HepG2 (cell line): ENCODE results near the gene WDR87. TPM values are rescaled to one million over a fixed set of nuclear protein-coding genes. Genes with fewer than 3 reads are reported as not detected.

Source experiments
- ATAC-seq: fragments of 200-7000 bp; cut with Tn5 transposase; 3 replicates; pipeline ENCODE4 v1.9.1; 2020; ENCODE audit warnings: mild to moderate bottlenecking, moderate library complexity
- BruUV-seq: library from RNA; stranded (reverse); fragments of 400-500 nt; replicated peaks from 2 replicates; lab custom pipeline; 2021; lab: Mats Ljungman, UMichigan
- CTCF ChIA-PET: fragments of 300-600 bp; formaldehyde crosslinking; extraction: SDS; loops from one replicate; lab custom pipeline; 2021; ENCODE audit warnings: low total read pairs, inconsistent platforms, low intra/inter-chr PET ratio; lab: Yijun Ruan, JAX
- POLR2A ChIA-PET: fragments of 350-600 bp; sonication (Branson Sonifier 250); formaldehyde crosslinking; loops from one replicate; lab custom pipeline; 2020; ENCODE audit warnings: antibody characterized with exemption, inconsistent platforms; lab: Yijun Ruan, JAX
- DNase-seq: peaks from one replicate; pipeline ENCODE4 v3.0.0-alpha.2; 2015; ENCODE audit warnings: low spot score
- FAIRE-seq: peaks from 3 replicates; lab custom pipeline; 2011; peaks lifted over from hg19 to GRCh38; lab: Jason Lieb, UNC
- H2AFZ ChIP-seq: one replicate; pipeline ENCODE4 v1.6.1; 2011; ENCODE audit warnings: low read length, inconsistent platforms
- H3K27ac ChIP-seq: fragments of 300-600 bp; 3 replicates; pipeline ENCODE4 v1.8.0; 2011; ENCODE audit warnings: mixed run types, mild to moderate bottlenecking, mixed read lengths, low read length, inconsistent platforms; ENCODE audit not compliant: insufficient read depth; ENCODE audit errors: extremely low read length
- H3K27me3 ChIP-seq, 2 experiments: fragments of 200-600 bp in 1 of 2; 2 replicates in 1 of 2; 3 replicates in 1 of 2; pipeline versions ENCODE4 v1.6.0 to v1.8.0; 2011; ENCODE audit warnings: low read length in 2 of 2, mild to moderate bottlenecking in 2 of 2, moderate library complexity in 2 of 2, inconsistent platforms in 1 of 2; ENCODE audit not compliant: insufficient read depth in 2 of 2, control insufficient read depth in 1 of 2
- H3K36me3 ChIP-seq, 2 experiments: fragments of 200-600 bp in 1 of 2; replicated peaks in 1 of 2; 2 replicates in 1 of 2; 3 replicates in 1 of 2; pipeline versions ENCODE4 v1.5.1 to v1.8.0; 2011; ENCODE audit warnings: low read length in 2 of 2, inconsistent platforms in 1 of 2; ENCODE audit not compliant: insufficient read depth in 2 of 2, control insufficient read depth in 1 of 2
- H3K4me1 ChIP-seq: 2 replicates; pipeline ENCODE4 v1.5.1; 2012; ENCODE audit warnings: low read length, inconsistent platforms; ENCODE audit not compliant: insufficient read depth
- H3K4me2 ChIP-seq: 2 replicates; pipeline ENCODE4 v1.6.0; 2011; ENCODE audit warnings: low read depth, low read length, inconsistent platforms
- H3K4me3 ChIP-seq, 3 experiments: fragments of 200-600 bp in 1 of 3; sonication (generic), shearing (Covaris generic) in 1 of 3; replicated peaks in 1 of 3; 2 replicates each; pipeline ENCODE4 v1.5.1; 2011 to 2016; ENCODE audit warnings: low read length in 3 of 3, inconsistent platforms in 2 of 3, low read depth in 2 of 3, mild to moderate bottlenecking in 2 of 3, control low read depth in 1 of 3, mixed read lengths in 1 of 3; ENCODE audit not compliant: insufficient read depth in 1 of 3
- H3K79me2 ChIP-seq: one replicate; pipeline ENCODE4 v1.6.1; 2011; ENCODE audit warnings: low read length, inconsistent platforms; ENCODE audit not compliant: insufficient read depth
- H3K9ac ChIP-seq: 2 replicates; pipeline ENCODE4 v1.6.0; 2011; ENCODE audit warnings: mild to moderate bottlenecking, low read depth, low read length, inconsistent platforms; ENCODE audit not compliant: insufficient read depth
- H3K9me3 ChIP-seq: 2 replicates; pipeline ENCODE4 v1.5.1; 2012; ENCODE audit warnings: mild to moderate bottlenecking, low read length
- H4K20me1 ChIP-seq: 2 replicates; pipeline ENCODE4 v1.6.0; 2011; ENCODE audit warnings: inconsistent platforms, mild to moderate bottlenecking, low read length, moderate library complexity; ENCODE audit not compliant: insufficient read depth
- AGO2 ChIP-seq: fragments of 200-400 bp; formaldehyde crosslinking; optimal IDR thresholded peaks from 2 replicates; pipeline ENCODE3; 2017; ENCODE audit warnings: mild to moderate bottlenecking, low read depth, low read length, moderate library complexity
- BCL6 ChIP-seq: IDR thresholded peaks from 2 replicates; pipeline ENCODE4 v1.6.1; 2016; ENCODE audit warnings: missing genetic modification reagents, missing compliant biosample characterization
- FOXA3 ChIP-seq: IDR thresholded peaks from 2 replicates; pipeline ENCODE4 v1.6.1; 2016; ENCODE audit warnings: missing genetic modification reagents, missing compliant biosample characterization
- JUN ChIP-seq: sonication (generic); formaldehyde crosslinking; IDR thresholded peaks from 2 replicates; pipeline ENCODE4 v1.4.0; 2020; ENCODE audit warnings: mild to moderate bottlenecking, missing genetic modification reagents
- NCOA1 ChIP-seq: sonication (generic); formaldehyde crosslinking; IDR thresholded peaks from 2 replicates; pipeline ENCODE4 v1.9.0; 2021; ENCODE audit warnings: missing genetic modification reagents
- SOX6 ChIP-seq, 2 experiments: fragments of 450-650 bp in 1 of 2; sonication (generic) in 1 of 2; formaldehyde crosslinking in 1 of 2; IDR thresholded peaks; 2 replicates each; pipeline versions ENCODE4 v1.4.0 to v1.6.1; 2017 to 2020; ENCODE audit warnings: antibody characterized with exemption in 1 of 2, mild to moderate bottlenecking in 1 of 2, missing genetic modification reagents in 1 of 2
- TCF7 ChIP-seq: sonication (generic); IDR thresholded peaks from 2 replicates; pipeline ENCODE4 v1.6.1; 2016; ENCODE audit warnings: antibody characterized with exemption, low read depth
- ZNF136 ChIP-seq: sonication (generic); formaldehyde crosslinking; IDR thresholded peaks from 2 replicates; pipeline ENCODE4 v1.8.1; 2022; ENCODE audit warnings: low read depth, mild to moderate bottlenecking, moderate library complexity, missing genetic modification reagents
- ZNF350 ChIP-seq: sonication (generic); formaldehyde crosslinking; IDR thresholded peaks from 2 replicates; pipeline ENCODE4 v1.4.0; 2020; ENCODE audit warnings: mild to moderate bottlenecking, low read depth, missing genetic modification reagents, borderline replicate concordance
- ZNF468 ChIP-seq: sonication (generic); formaldehyde crosslinking; IDR thresholded peaks from 2 replicates; pipeline ENCODE4 v1.8.0; 2022; ENCODE audit warnings: mild to moderate bottlenecking, moderate library complexity, missing genetic modification reagents
- ZNF709 ChIP-seq: sonication (generic); formaldehyde crosslinking; IDR thresholded peaks from 2 replicates; pipeline ENCODE4 v1.5.0; 2020; ENCODE audit warnings: mild to moderate bottlenecking, missing genetic modification reagents
- ZNF879 ChIP-seq: sonication (generic); formaldehyde crosslinking; IDR thresholded peaks from 2 replicates; pipeline ENCODE4 v1.8.1; 2023; ENCODE audit warnings: missing genetic modification reagents
- WGBS: methylation state at CpG from one replicate; pipeline ENCODE4 v1.1.6; 2017; ENCODE audit warnings: low lambda C conversion rate; 5-methylcytosine and 5-hydroxymethylcytosine counted together
- in situ Hi-C: cut with HindIII; loops from 2 replicates; pipeline ENCODE4 v1.10.0; 2017; ENCODE audit warnings: low pct_unique_long_range_greater_than_20kb; ENCODE audit not compliant: extremely low pct_ligation_motif_present
- intact Hi-C: fragments of 100-400 bp; cut with micrococcal nuclease; formaldehyde crosslinking; loops from one replicate; pipeline ENCODE4 v1.10.0; 2022; ENCODE audit not compliant: unreplicated experiment
- polyA plus RNA-seq, 8 experiments: library from polyadenylated mRNA; depleted of rRNA in 3 of 8; stranded (reverse) in 7 of 8; unstranded in 1 of 8; fragments of >200 nt; fragmentation: Illumina TruSeq in 4 of 8; extraction: Trizol in 4 of 8; gene quantifications; 2 replicates each; pipeline versions ENCODE4 v1.2.1 to v1.2.3, GENCODE V29; 2011 to 2016; ENCODE audit warnings: low read depth in 4 of 8, missing spikeins in 1 of 8, mixed read lengths in 1 of 8; ENCODE audit not compliant: insufficient read depth in 1 of 8
- total RNA-seq, 5 experiments: library from RNA; depleted of rRNA; stranded (reverse); fragments of >200 nt; fragmentation: Illumina TruSeq; extraction: Trizol; gene quantifications; 2 replicates each; pipeline ENCODE4 v1.2.3, GENCODE V29; 2016; ENCODE audit warnings: low read depth in 1 of 5
- TF ChIP-seq, protein P1 (sequence below): sonication (generic); formaldehyde crosslinking; IDR thresholded peaks from 2 replicates; pipeline ENCODE4 v1.5.0; 2020; ENCODE audit warnings: mild to moderate bottlenecking, missing genetic modification reagents, borderline replicate concordance
- TF ChIP-seq, protein P2 (sequence below): sonication (generic); formaldehyde crosslinking; IDR thresholded peaks from 2 replicates; pipeline ENCODE4 v1.4.0; 2020; ENCODE audit warnings: mild to moderate bottlenecking, missing genetic modification reagents

WDR87 gene
- total and polyA plus RNA-seq, 2 of the 13 experiments (the other 11 are each of a cell fraction or from before 2014, with no cell fraction given): not detected

DNA sequence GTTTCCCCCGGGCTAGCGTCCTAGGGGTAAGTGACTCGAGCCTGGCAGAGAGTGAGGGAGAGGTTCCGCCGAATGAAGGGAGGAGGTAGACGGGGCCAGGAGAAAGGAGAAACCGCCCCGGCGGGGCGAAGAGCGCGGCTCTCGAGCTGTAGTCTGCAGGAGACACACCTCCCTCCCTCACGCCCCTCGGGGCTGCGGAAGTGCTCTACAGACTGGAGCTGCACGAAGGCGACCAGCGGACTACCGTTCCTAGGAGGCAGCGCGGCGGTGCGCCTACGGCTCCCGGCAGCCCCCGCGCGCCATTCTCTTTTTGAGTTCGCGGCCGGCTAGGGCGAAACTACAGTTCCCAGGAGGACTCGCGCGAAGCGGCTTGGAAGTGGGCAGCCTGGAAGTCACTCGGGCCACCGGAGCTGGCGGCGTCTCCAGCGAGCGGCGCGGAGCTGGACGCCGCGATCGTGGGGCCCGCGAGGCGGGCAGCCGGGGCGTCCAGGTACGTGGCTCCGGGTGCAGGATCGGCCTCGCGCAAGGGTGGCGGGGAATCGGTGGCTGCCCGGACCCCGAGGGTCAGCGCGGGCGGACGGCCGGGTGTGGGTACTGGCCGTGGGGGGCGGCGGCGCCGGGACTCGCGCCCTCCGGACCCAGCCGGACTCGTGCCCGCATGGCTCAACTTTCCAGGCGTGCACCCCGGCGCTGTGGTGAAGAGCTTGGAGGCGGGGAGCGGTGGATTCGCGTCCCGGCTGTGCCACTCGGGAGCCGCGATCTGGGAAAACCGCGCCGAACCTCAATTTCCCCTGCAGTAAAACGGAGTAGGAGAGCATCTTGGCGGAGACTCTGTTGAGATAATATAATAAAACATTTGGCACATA, 708 bp upstream of the WDR87 start, which contains the start of gene SIPA1L3:
Gene SIPA1L3, plus strand, starts transcription at position 340 of the 866 bp plus-strand sequence. CDS start 174,358 bp downstream, outside the sequence.
- intact Hi-C loops: loop anchor here (2.0 kb wide), 3 partner anchors 26 to 80 kb away; no protein-coding TSS in a partner anchor
- Histone ChIP-seq H3K36me3 (no peaks in the 10 kb centered on the region), H3K27me3 (no peaks in the 10 kb centered on the region), H3K9ac (peak within 1 kb of the TSS; percentile 79), H3K4me1 (peaks cover 33% of the 10 kb centered on the region), H2AFZ (peak within 1 kb of the TSS; percentile 86), H3K4me2 (peak within 1 kb of the TSS; percentile 87), H3K4me3 (peak within 1 kb of the TSS; percentile 85 to 91 (median 86)), H4K20me1 (no peaks in the 10 kb centered on the region), H3K27ac (peak within 1 kb of the TSS; percentile 79), H3K79me2 (peaks cover 25% of the 10 kb centered on the region), H3K9me3 (no peaks in the 10 kb centered on the region)
- DNase-seq: peak; percentile 91
- peak; percentile 97 for ATAC-seq
- POLR2A ChIA-PET: interaction anchor here (0.5 to 3.5 kb wide), 21 partner anchors 11 to 712 kb away, joined by 3 to 89 read pairs (median 4); partner anchors contain the start of genes EIF3K, FAM98C, PSMD8 and ZNF527
- WGBS: 0% methylated on average over 24 of the region's 95 CpGs
- CTCF ChIA-PET: no interaction called here
- no TSS peak for BruUV-seq
- in situ Hi-C loops: no loop called here
- FAIRE-seq: peak; percentile 28
- TF ChIP-seq AGO2: peak; percentile 47
- TF ChIP-seq, protein P1, sequence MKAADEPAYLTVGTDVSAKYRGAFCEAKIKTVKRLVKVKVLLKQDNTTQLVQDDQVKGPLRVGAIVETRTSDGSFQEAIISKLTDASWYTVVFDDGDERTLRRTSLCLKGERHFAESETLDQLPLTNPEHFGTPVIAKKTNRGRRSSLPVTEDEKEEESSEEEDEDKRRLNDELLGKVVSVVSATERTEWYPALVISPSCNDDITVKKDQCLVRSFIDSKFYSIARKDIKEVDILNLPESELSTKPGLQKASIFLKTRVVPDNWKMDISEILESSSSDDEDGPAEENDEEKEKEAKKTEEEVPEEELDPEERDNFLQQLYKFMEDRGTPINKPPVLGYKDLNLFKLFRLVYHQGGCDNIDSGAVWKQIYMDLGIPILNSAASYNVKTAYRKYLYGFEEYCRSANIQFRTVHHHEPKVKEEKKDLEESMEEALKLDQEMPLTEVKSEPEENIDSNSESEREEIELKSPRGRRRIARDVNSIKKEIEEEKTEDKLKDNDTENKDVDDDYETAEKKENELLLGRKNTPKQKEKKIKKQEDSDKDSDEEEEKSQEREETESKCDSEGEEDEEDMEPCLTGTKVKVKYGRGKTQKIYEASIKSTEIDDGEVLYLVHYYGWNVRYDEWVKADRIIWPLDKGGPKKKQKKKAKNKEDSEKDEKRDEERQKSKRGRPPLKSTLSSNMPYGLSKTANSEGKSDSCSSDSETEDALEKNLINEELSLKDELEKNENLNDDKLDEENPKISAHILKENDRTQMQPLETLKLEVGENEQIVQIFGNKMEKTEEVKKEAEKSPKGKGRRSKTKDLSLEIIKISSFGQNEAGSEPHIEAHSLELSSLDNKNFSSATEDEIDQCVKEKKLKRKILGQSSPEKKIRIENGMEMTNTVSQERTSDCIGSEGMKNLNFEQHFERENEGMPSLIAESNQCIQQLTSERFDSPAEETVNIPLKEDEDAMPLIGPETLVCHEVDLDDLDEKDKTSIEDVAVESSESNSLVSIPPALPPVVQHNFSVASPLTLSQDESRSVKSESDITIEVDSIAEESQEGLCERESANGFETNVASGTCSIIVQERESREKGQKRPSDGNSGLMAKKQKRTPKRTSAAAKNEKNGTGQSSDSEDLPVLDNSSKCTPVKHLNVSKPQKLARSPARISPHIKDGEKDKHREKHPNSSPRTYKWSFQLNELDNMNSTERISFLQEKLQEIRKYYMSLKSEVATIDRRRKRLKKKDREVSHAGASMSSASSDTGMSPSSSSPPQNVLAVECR (CRISPR knock-in tag): peak; percentile 88
- TF ChIP-seq SOX6 (IDR thresholded peaks at IDR 0.05): no peak
- no peak for TF ChIP-seq SOX6 (CRISPR knock-in tag; IDR thresholded peaks at IDR 0.05)
- TF ChIP-seq NCOA1 (CRISPR knock-in tag): peak; percentile 59; the same call in 1 of the 2 replicates
- TF ChIP-seq ZNF468 (CRISPR knock-in tag): no peak
- TF ChIP-seq ZNF136 (CRISPR knock-in tag): no peak
- TF ChIP-seq ZNF709 (CRISPR knock-in tag): no peak; the same call in 1 of the 2 replicates
- TF ChIP-seq ZNF879 (CRISPR knock-in tag): no peak
- TF ChIP-seq BCL6: no peak
- TF ChIP-seq, protein P2, sequence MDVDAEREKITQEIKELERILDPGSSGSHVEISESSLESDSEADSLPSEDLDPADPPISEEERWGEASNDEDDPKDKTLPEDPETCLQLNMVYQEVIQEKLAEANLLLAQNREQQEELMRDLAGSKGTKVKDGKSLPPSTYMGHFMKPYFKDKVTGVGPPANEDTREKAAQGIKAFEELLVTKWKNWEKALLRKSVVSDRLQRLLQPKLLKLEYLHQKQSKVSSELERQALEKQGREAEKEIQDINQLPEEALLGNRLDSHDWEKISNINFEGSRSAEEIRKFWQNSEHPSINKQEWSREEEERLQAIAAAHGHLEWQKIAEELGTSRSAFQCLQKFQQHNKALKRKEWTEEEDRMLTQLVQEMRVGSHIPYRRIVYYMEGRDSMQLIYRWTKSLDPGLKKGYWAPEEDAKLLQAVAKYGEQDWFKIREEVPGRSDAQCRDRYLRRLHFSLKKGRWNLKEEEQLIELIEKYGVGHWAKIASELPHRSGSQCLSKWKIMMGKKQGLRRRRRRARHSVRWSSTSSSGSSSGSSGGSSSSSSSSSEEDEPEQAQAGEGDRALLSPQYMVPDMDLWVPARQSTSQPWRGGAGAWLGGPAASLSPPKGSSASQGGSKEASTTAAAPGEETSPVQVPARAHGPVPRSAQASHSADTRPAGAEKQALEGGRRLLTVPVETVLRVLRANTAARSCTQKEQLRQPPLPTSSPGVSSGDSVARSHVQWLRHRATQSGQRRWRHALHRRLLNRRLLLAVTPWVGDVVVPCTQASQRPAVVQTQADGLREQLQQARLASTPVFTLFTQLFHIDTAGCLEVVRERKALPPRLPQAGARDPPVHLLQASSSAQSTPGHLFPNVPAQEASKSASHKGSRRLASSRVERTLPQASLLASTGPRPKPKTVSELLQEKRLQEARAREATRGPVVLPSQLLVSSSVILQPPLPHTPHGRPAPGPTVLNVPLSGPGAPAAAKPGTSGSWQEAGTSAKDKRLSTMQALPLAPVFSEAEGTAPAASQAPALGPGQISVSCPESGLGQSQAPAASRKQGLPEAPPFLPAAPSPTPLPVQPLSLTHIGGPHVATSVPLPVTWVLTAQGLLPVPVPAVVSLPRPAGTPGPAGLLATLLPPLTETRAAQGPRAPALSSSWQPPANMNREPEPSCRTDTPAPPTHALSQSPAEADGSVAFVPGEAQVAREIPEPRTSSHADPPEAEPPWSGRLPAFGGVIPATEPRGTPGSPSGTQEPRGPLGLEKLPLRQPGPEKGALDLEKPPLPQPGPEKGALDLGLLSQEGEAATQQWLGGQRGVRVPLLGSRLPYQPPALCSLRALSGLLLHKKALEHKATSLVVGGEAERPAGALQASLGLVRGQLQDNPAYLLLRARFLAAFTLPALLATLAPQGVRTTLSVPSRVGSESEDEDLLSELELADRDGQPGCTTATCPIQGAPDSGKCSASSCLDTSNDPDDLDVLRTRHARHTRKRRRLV (CRISPR knock-in tag): no peak; the same call in 1 of the 2 replicates
- peak; percentile 39; the same call in 1 of the 2 replicates for TF ChIP-seq FOXA3 (CRISPR knock-in tag)
- peak; percentile 82; the same call in 1 of the 2 replicates for TF ChIP-seq ZNF350 (CRISPR knock-in tag)
- no peak for TF ChIP-seq JUN (CRISPR knock-in tag)
- no peak for TF ChIP-seq TCF7
